MM.1S (cell line): ENCODE measurements around the gene RIPOR2.

Source experiments
- DNase-seq: peaks from one replicate; pipeline ENCODE4 v3.0.0-alpha.2; 2015
- H2AFZ ChIP-seq: fragments of 300-600 bp; sonication (generic); 2 replicates; pipeline ENCODE4 v1.6.0; 2016; ENCODE audit warnings: antibody characterized with exemption, low read length
- H3F3A ChIP-seq: fragments of 300-600 bp; sonication (generic); 2 replicates; pipeline ENCODE4 v1.6.1; 2016; ENCODE audit warnings: mild to moderate bottlenecking, antibody characterized with exemption, low read length, moderate library complexity, mixed read lengths; ENCODE audit not compliant: insufficient read depth
- H3K27ac ChIP-seq: fragments of 300-600 bp; sonication (generic); 2 replicates; pipeline ENCODE4 v1.5.1; 2016; ENCODE audit warnings: mild to moderate bottlenecking, low read length
- H3K27me3 ChIP-seq: fragments of 300-600 bp; sonication (generic); replicated peaks from 2 replicates; pipeline ENCODE4 v1.6.0; 2016; ENCODE audit warnings: low read length; ENCODE audit not compliant: insufficient read depth
- H3K36me3 ChIP-seq: fragments of 300-600 bp; sonication (generic); replicated peaks from 2 replicates; pipeline ENCODE4 v1.6.1; 2016; ENCODE audit warnings: mild to moderate bottlenecking, low read length, mixed read lengths; ENCODE audit not compliant: insufficient read depth
- H3K4me1 ChIP-seq: fragments of 300-600 bp; sonication (generic); 2 replicates; pipeline ENCODE4 v1.6.1; 2016; ENCODE audit warnings: low read length, mixed read lengths
- H3K4me2 ChIP-seq: fragments of 300-600 bp; sonication (generic); 2 replicates; pipeline ENCODE4 v1.6.0; 2016; ENCODE audit warnings: low read depth, low read length
- H3K4me3 ChIP-seq: fragments of 300-600 bp; sonication (generic); 2 replicates; pipeline ENCODE4 v1.5.1; 2016; ENCODE audit warnings: low read length, mixed read lengths
- H3K79me2 ChIP-seq: fragments of 300-600 bp; sonication (generic); 2 replicates; pipeline ENCODE4 v1.6.1; 2016; ENCODE audit warnings: mixed run types, low read length, mixed read lengths
- H3K9ac ChIP-seq: fragments of 300-600 bp; sonication (generic); 2 replicates; pipeline ENCODE4 v1.6.1; 2016; ENCODE audit warnings: low read length, mixed read lengths
- H3K9me2 ChIP-seq: fragments of 300-600 bp; sonication (generic); replicated peaks from 2 replicates; pipeline ENCODE4 v1.6.1; 2016; ENCODE audit warnings: mild to moderate bottlenecking, low read length, mixed read lengths; ENCODE audit not compliant: insufficient read depth
- H3K9me3 ChIP-seq: fragments of 300-600 bp; sonication (generic); replicated peaks from 2 replicates; pipeline ENCODE4 v1.6.1; 2016; ENCODE audit warnings: mild to moderate bottlenecking, low read length, mixed read lengths; ENCODE audit not compliant: insufficient read depth
- H4K20me1 ChIP-seq: fragments of 300-600 bp; sonication (generic); 2 replicates; pipeline ENCODE4 v1.6.1; 2016; ENCODE audit warnings: mild to moderate bottlenecking, low read length, moderate library complexity, mixed read lengths; ENCODE audit not compliant: insufficient read depth
- EZH2 ChIP-seq: fragments of 300-600 bp; sonication (generic); optimal IDR thresholded peaks from 2 replicates; pipeline ENCODE3; 2017; ENCODE audit warnings: low read depth, mild to moderate bottlenecking, antibody characterized with exemption, low read length, mixed read lengths
- EZH2phosphoT487 ChIP-seq: fragments of 300-600 bp; sonication (generic); IDR thresholded peaks from 2 replicates; pipeline ENCODE4 v1.6.1; 2018; ENCODE audit warnings: antibody characterized with exemption, low read length
- TF ChIP-seq, protein P1 (sequence below): fragments of 300-600 bp; sonication (generic); IDR thresholded peaks from 2 replicates; pipeline ENCODE4 v1.5.1; 2016; ENCODE audit warnings: antibody characterized with exemption, low read length, mixed read lengths

The RIPOR2 gene

DNA sequence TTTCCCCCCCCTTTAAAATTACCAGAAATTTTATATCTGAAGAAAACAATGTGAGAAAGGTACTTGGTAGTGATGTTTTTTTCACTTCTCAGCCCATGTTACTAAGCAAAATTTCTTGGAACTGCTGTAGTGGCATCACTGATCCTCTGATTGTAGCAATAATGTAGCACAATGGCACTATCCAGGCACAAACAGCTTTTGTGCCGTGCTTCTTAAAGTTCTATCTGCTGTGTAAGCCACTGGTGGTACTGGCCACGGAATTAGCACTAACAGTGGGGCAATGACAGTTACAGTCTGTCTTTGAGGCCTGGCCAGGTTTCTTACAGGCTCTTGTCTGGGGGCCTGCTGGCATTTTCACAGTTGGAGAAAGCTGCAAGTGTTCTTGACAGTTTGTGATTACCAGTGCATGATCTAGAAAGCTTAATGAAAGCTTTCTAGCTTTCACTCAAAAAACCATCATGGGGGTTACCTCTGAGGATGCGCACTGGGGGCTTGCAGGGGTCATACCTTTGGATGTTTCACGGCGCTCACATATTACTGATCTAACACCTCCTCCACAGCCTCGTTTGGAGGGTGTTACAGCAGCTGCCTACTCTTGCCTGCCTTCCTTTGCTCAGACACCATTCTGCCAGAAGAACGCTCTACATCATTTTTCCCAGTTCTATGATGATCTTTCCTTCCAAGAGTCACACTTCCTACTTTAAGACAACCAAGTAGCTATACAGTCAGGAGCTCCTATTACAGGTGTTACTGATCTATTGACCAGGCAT lies 78.7 kb downstream of the RIPOR2 start:
- Histone ChIP-seq H3K4me2 (no peak overlapping the region), H3K9me3 (no peaks in the 10 kb centered on the region), H3K4me1 (peaks cover 20% of the 10 kb centered on the region), H2AFZ (no peak overlapping the region), H3K27me3 (peaks cover 20% of the 10 kb centered on the region), H3K27ac (no peak overlapping the region), H3K9ac (no peak overlapping the region), H3F3A (0 out of 2 replicates have a peak, but pooled peaks cover 3% of the 10 kb centered on the region), H3K9me2 (no peaks in the 10 kb centered on the region), H4K20me1 (no peaks in the 10 kb centered on the region), H3K79me2 (no peaks in the 10 kb centered on the region), H3K4me3 (no peak overlapping the region), H3K36me3 (no peaks in the 10 kb centered on the region)
- TF ChIP-seq EZH2phosphoT487 (no peak), EZH2 (no peak)
- TF ChIP-seq, protein P1, sequence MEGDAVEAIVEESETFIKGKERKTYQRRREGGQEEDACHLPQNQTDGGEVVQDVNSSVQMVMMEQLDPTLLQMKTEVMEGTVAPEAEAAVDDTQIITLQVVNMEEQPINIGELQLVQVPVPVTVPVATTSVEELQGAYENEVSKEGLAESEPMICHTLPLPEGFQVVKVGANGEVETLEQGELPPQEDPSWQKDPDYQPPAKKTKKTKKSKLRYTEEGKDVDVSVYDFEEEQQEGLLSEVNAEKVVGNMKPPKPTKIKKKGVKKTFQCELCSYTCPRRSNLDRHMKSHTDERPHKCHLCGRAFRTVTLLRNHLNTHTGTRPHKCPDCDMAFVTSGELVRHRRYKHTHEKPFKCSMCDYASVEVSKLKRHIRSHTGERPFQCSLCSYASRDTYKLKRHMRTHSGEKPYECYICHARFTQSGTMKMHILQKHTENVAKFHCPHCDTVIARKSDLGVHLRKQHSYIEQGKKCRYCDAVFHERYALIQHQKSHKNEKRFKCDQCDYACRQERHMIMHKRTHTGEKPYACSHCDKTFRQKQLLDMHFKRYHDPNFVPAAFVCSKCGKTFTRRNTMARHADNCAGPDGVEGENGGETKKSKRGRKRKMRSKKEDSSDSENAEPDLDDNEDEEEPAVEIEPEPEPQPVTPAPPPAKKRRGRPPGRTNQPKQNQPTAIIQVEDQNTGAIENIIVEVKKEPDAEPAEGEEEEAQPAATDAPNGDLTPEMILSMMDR, result no peak
- no peak for DNase-seq

DNA sequence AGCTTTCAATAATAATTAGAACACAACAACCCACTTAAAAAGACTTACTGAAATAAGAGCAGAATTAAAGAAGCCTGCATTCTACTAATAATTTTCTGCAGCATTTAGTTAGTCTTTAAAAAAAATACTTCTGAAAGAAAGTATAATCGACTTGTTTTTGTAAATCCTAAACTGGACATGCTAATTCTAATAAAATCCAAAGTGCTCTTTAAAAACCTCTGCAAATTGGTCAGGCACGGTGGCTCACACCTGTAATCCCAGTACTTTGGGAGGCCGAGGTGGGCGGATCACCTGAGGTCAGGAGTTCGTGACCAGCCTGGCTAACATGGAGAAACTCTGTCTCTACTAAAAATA lies 79.5 kb downstream of the RIPOR2 start:
- Histone ChIP-seq H3K9me3 (no peaks in the 10 kb centered on the region), H2AFZ (no peak overlapping the region), H3K9ac (no peak overlapping the region), H3K27ac (no peak overlapping the region), H3K27me3 (peaks cover 13% of the 10 kb centered on the region), H3F3A (no peaks in the 10 kb centered on the region), H3K9me2 (no peaks in the 10 kb centered on the region), H3K36me3 (no peaks in the 10 kb centered on the region), H3K4me2 (peak overlapping the region; percentile 52; the same call in 1 of the 2 replicates), H3K4me3 (no peak overlapping the region), H4K20me1 (no peaks in the 10 kb centered on the region), H3K79me2 (no peaks in the 10 kb centered on the region), H3K4me1 (peaks cover 13% of the 10 kb centered on the region)
- DNase-seq, result no peak
- TF ChIP-seq, protein P1, result no peak
- TF ChIP-seq EZH2 (no peak), EZH2phosphoT487 (no peak)

DNA sequence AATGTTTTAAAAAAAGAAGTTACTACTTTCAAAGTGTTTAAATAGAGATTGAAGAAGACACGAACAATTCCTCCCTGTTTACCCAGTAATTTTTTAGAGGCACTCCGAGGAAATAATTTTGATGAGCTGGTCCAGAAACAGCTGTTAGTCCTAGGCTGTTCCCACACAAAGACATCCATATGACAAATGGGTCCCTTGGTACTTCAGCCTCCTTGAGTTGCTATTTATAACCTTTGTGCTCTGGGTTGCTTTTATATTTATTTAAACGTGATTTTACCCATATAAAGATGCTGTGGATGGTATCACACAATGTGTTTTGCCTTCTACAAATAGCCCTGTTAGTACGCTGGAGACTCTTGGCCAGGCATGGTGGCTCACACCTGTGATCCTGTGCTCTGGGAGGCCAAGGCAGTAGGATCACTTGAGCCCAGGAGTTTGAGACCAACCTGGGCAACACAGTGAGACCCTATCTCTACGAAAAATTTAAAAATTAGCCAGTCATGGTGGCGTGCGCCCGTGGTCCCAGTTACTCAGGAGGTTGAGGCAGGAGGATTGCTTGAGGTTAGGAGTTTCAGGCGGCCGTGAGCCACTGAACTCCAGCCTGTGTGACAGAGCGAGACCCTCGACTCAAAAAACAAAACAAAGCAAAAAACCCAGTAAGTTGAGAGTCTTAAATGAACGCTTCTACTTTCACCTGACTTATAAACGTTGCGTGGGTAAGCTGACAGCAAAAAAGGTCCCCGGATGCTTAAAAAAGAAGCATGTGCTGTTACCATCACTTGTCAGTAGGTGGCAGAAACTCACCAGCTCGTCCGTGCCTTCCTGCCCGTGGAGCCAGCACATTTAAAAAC lies 80.1 kb downstream of the RIPOR2 start:
- TF ChIP-seq, protein P1, result peak; percentile 83
- TF ChIP-seq EZH2phosphoT487, result no peak
- H3K4me3 ChIP-seq, result no peak overlapping the region
- no peaks in the 10 kb centered on the region for H3K36me3 ChIP-seq

More for the DNA sequence above, 80.1 kb downstream of the RIPOR2 start:
- Histone ChIP-seq H3K27ac (no peak overlapping the region), H3K79me2 (no peaks in the 10 kb centered on the region), H3F3A (no peaks in the 10 kb centered on the region), H3K9me2 (no peaks in the 10 kb centered on the region), H4K20me1 (no peaks in the 10 kb centered on the region), H3K9me3 (no peaks in the 10 kb centered on the region), H3K27me3 (peaks cover 8% of the 10 kb centered on the region; the same call in 1 of the 2 replicates), H2AFZ (peak overlapping the region; percentile 31; the same call in 1 of the 2 replicates), H3K4me2 (peak overlapping the region; percentile 52), H3K4me1 (peaks cover 13% of the 10 kb centered on the region), H3K9ac (peak overlapping the region; percentile 7; the same call in 1 of the 2 replicates)
- peak; percentile 57 for DNase-seq
